ENCODE results near the gene NTSR1.

NTSR1 gene

GRCh38 chr20:62806383-62807050 lies 97.9 kb downstream of the NTSR1 start:
- no peak for DNase-seq

- DNase-seq, result no peak
Observed at GRCh38 chr20:62807444-62808210, 99.0 kb downstream of the NTSR1 start.

- peak; percentile 26 for DNase-seq
Observed at GRCh38 chr20:62808211-62808865, 99.7 kb downstream of the NTSR1 start.

- DNase-seq, result no peak
Observed at GRCh38 chr20:62809530-62810428, 101.1 kb downstream of the NTSR1 start.

DNA sequence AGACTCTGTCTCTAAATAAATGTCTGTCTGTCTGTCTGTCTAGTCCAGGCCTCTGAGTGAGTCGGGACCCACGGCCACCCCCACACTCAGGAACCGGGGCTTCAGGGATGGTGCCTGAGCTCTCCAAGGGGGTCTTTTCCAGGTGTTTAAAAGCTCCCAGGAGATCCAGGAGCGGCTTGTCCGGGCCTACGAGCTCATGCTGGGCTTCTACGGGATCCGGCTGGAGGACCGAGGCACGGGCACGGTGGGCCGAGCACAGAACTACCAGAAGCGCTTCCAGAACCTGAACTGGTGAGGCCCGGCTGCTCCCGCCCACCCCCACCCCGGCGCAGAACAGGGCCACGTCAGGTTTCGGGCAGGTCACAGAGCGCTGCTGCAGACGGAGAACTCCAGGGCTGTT lies 102.7 kb downstream of the NTSR1 start:
- DNase-seq, result no peak

DNA sequence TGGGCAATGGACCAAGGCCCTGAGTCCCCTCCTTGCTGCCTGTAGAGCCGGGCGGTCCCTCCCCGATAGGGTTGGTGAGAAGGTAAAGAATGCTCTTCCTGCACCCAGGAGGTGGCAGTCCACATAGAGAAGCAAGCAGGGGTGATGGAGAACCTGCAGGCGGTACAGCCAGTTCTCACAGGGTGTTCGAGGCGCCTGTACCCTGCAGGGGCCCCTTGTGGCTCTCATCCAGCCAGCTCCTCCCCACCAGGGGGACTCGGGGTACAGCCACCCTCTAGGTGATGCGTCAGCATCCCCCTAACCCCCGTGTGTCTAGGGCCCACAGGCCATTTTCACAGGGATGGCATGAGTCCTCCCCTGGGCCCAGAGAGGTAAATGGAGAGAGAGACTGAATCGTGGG lies 103.1 kb downstream of the NTSR1 start:
- no peak for DNase-seq

All from NK-92 treated with Interleukin-12 subunit alpha and Interleukin-12 subunit beta, amount 100 ng/mL, for 24 hours (cell line).